Adrenal gland (tissue), 5 donors: ENCODE results near the gene ATP13A1.

ENCODE experiments used
- CTCF ChIP-seq, 6 experiments: fragments of 450-650 bp in 4 of 6; fragments of 200-600 bp in 2 of 6; sonication (generic) in 1 of 6; IDR thresholded peaks; 1 replicate in 5 of 6; 2 replicates in 1 of 6; pipeline versions ENCODE4 v1.5.1 to v1.8.0; 2016 to 2021; ENCODE audit warnings: antibody characterized with exemption in 6 of 6, mild to moderate bottlenecking in 2 of 6, moderate library complexity in 1 of 6
- POLR2A ChIP-seq, 2 donors: fragments of 450-650 bp; IDR thresholded peaks; one replicate each; pipeline ENCODE4 v1.6.1; 2017; ENCODE audit warnings: antibody characterized with exemption in 2 of 2, mild to moderate bottlenecking in 2 of 2, moderate library complexity in 1 of 2
- donor health status: DM: no; HTN: no; CAD: no.

- TF ChIP-seq CTCF (IDR thresholded peaks at IDR 0.05) (no peak), POLR2A (IDR thresholded peaks at IDR 0.05) (no peak)
Measured at GRCh38 chr19:19649580-19649995, 13.9 kb downstream of the ATP13A1 start.
